Measurements from ENCODE around the gene ZNF853. TPM values are rescaled to one million over a fixed set of nuclear protein-coding genes. Genes with fewer than 3 reads are reported as not detected.

ZNF853 gene
- total and polyA plus RNA-seq, 2 donors (not counting 1 experiment from before 2014, with no cell fraction given), result 2.5 to 6.3 TPM

DNA sequence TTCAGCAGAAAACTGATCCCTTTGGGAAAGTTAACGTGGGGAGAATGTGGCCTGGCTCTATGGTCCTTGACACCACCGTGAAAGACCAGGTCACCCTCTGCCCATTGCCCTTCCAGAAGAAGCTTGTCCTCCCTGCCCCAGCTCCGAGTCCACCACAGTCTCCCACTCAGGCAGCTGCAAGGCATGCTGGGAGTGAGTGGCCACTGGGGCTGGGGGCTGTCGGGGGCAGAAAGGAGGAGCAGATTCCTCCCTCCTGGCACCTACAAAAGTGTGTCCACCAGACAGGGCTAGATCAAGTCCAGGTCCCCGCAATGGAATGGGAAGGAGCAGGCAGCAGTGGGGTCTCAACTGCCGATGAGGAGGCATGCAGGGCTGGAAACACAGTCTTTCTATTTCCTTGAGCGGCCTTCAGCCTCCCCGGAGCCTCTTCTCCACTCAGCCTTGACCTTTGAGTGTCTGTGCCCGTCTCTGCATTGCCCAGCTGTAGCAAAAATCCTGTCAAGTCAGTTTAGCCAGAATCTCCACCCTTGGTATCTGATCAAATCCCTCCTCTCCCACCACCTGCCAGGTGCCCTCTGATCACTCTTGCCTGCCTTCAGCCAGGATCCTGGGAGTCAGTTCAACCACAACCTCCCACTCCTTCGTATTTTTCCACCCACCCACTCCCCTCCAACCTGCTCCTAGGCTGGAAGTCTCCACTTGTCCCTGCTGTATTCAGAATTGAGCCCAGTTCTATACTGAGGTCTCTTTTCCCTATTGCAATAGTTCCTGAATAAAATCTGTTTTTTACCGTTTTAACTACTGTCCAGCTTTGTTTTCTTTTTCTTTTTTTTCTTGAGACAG is 14.8 kb downstream of the ZNF853 start:
- H3K9me3 ChIP-seq (ENCODE audit: control extremely low read depth in 1 of 3, control insufficient read depth in 2 of 3, insufficient read depth in 1 of 3, low read length in 2 of 3), result peaks cover 0 to 12% (median 0%) of the 10 kb centered on the region in 3 donors
- peaks cover 1 to 3% of the 10 kb centered on the region in 2 donors for H3K4me1 ChIP-seq (ENCODE audit: control insufficient read depth in 2 of 2, insufficient read depth in 2 of 2, low read length in 2 of 2)
- Mint-ChIP-seq H3K27ac (no peak overlapping the region), H3K9me3 (ENCODE audit: insufficient read depth) (no peaks in the 10 kb centered on the region), H3K4me3 (no peak overlapping the region), H3K27me3 (no peaks in the 10 kb centered on the region), H3K4me1 (peaks cover 9% of the 10 kb centered on the region)
- no peak overlapping the region for H3K4me2 ChIP-seq (replicated peaks; ENCODE audit: low read depth, low read length, poor library complexity, severe bottlenecking)
- no peak for ATAC-seq (ENCODE audit: low read depth)
- H3K27ac ChIP-seq (ENCODE audit: low read length in 2 of 2), result no peak overlapping the region
- ChIA-PET CTCF (no interaction called here), POLR2A (no interaction called here)
- intact Hi-C loops (cut with micrococcal nuclease), result no loop called here
- TF ChIP-seq EZH2 (IDR thresholded peaks at IDR 0.05; ENCODE audit: borderline replicate concordance, insufficient read depth, low read depth, low read length, poor library complexity, severe bottlenecking), result no peak
- TF ChIP-seq, protein P1, sequence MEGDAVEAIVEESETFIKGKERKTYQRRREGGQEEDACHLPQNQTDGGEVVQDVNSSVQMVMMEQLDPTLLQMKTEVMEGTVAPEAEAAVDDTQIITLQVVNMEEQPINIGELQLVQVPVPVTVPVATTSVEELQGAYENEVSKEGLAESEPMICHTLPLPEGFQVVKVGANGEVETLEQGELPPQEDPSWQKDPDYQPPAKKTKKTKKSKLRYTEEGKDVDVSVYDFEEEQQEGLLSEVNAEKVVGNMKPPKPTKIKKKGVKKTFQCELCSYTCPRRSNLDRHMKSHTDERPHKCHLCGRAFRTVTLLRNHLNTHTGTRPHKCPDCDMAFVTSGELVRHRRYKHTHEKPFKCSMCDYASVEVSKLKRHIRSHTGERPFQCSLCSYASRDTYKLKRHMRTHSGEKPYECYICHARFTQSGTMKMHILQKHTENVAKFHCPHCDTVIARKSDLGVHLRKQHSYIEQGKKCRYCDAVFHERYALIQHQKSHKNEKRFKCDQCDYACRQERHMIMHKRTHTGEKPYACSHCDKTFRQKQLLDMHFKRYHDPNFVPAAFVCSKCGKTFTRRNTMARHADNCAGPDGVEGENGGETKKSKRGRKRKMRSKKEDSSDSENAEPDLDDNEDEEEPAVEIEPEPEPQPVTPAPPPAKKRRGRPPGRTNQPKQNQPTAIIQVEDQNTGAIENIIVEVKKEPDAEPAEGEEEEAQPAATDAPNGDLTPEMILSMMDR (IDR thresholded peaks at IDR 0.05), result no peak
- no peaks in the 10 kb centered on the region for H3K36me3 ChIP-seq (replicated peaks in 1 of 2; ENCODE audit: control extremely low read depth in 1 of 2, control insufficient read depth in 1 of 2, extremely low read depth in 1 of 2, insufficient read depth in 2 of 2, low read length in 1 of 2)
- H3K27me3 ChIP-seq (replicated peaks in 1 of 4; ENCODE audit: control extremely low read depth in 1 of 4, control insufficient read depth in 3 of 4, insufficient read depth in 4 of 4, low read length in 3 of 4), result no peaks in the 10 kb centered on the region
- no peak overlapping the region for H3K9ac ChIP-seq (ENCODE audit: low read length)
- H2AFZ ChIP-seq (ENCODE audit: insufficient read depth, low read depth, low read length, poor library complexity, severe bottlenecking), result no peak overlapping the region
- DNase-seq, result no peak
- H3K4me3 ChIP-seq (ENCODE audit: control extremely low read depth in 1 of 5, extremely low read depth in 1 of 5, insufficient read depth in 1 of 5, low read depth in 2 of 5, low read length in 4 of 5), result no peak overlapping the region
- peaks cover 4% of the 10 kb centered on the region for H3K79me2 ChIP-seq (ENCODE audit: control insufficient read depth, insufficient read depth, low read length)
- no peaks in the 10 kb centered on the region for H4K20me1 ChIP-seq (ENCODE audit: control insufficient read depth, insufficient read depth, low read length, poor library complexity, severe bottlenecking)
- WGBS (ENCODE audit: insufficient coverage), result 83% methylated on average over 9 of the region's 11 CpGs

DNA sequence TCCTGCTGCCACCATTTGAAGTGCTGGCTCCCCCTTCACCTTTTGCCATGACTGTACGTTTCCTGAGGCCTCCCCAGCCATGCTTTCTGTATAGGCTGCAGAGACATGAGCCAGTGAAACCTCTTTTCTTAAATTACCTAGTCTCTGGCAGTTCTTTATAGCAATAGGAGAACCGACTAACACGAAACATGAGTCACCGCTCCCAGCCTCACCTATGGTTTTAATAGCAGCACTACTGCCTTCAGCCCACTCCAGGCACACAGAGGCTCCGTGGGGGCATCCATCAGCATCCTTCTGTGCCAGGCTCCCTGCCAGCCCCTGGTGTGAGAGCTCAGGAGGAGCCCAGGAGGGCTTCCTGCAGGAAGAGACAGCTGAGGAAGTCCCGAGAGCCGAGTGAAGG is 16.2 kb downstream of the ZNF853 start:
- Mint-ChIP-seq H3K27me3 (no peaks in the 10 kb centered on the region), H3K4me1 (peaks cover 12% of the 10 kb centered on the region), H3K27ac (no peak overlapping the region), H3K9me3 (ENCODE audit: insufficient read depth) (no peaks in the 10 kb centered on the region), H3K4me3 (no peak overlapping the region)
- POLR2A ChIA-PET, result no interaction called here
- ATAC-seq (ENCODE audit: low read depth) (no peak), DNase-seq (no peak)
- no peak overlapping the region for H3K4me2 ChIP-seq (replicated peaks; ENCODE audit: low read depth, low read length, poor library complexity, severe bottlenecking)
- CTCF ChIA-PET, result no interaction called here
- H2AFZ ChIP-seq (ENCODE audit: insufficient read depth, low read depth, low read length, poor library complexity, severe bottlenecking), result no peak overlapping the region
- H3K4me3 ChIP-seq (ENCODE audit: control extremely low read depth in 1 of 5, extremely low read depth in 1 of 5, insufficient read depth in 1 of 5, low read depth in 2 of 5, low read length in 4 of 5), result no peak overlapping the region
- H3K9me3 ChIP-seq (ENCODE audit: control extremely low read depth in 1 of 3, control insufficient read depth in 2 of 3, insufficient read depth in 1 of 3, low read length in 2 of 3), result peaks cover 0 to 16% (median 0%) of the 10 kb centered on the region in 3 donors
- no peak overlapping the region for H3K27ac ChIP-seq (ENCODE audit: low read length in 2 of 2)
- intact Hi-C loops (cut with micrococcal nuclease), result no loop called here
- no peaks in the 10 kb centered on the region for H3K27me3 ChIP-seq (replicated peaks in 1 of 4; ENCODE audit: control extremely low read depth in 1 of 4, control insufficient read depth in 3 of 4, insufficient read depth in 4 of 4, low read length in 3 of 4)
- no peak overlapping the region for H3K9ac ChIP-seq (ENCODE audit: low read length)
- 79% methylated on average over 7 of the region's 7 CpGs for WGBS (ENCODE audit: insufficient coverage)
- no peaks in the 10 kb centered on the region for H3K36me3 ChIP-seq (replicated peaks in 1 of 2; ENCODE audit: control extremely low read depth in 1 of 2, control insufficient read depth in 1 of 2, extremely low read depth in 1 of 2, insufficient read depth in 2 of 2, low read length in 1 of 2)
- TF ChIP-seq EZH2 (IDR thresholded peaks at IDR 0.05; ENCODE audit: borderline replicate concordance, insufficient read depth, low read depth, low read length, poor library complexity, severe bottlenecking), result no peak
- TF ChIP-seq, protein P1 (IDR thresholded peaks at IDR 0.05), result no peak
- H3K4me1 ChIP-seq (ENCODE audit: control insufficient read depth in 2 of 2, insufficient read depth in 2 of 2, low read length in 2 of 2), result peaks cover 6 to 10% of the 10 kb centered on the region in 2 donors
- peaks cover 3% of the 10 kb centered on the region for H3K79me2 ChIP-seq (ENCODE audit: control insufficient read depth, insufficient read depth, low read length)
- no peaks in the 10 kb centered on the region for H4K20me1 ChIP-seq (ENCODE audit: control insufficient read depth, insufficient read depth, low read length, poor library complexity, severe bottlenecking)

Measured in B cell (primary cell).